Calu3 (cell line): Measurements from ENCODE around the gene ASTL. TPM values are rescaled to one million over a fixed set of nuclear protein-coding genes. Genes with fewer than 3 reads are reported as not detected.

Experiments used
- BruUV-seq: library from RNA; stranded (reverse); fragments of 400-500 nt; replicated peaks from 2 replicates; lab custom pipeline; 2021; lab: Mats Ljungman, UMichigan
- CTCF ChIA-PET: fragments of 300-600 bp; sonication (Branson Sonifier 250); formaldehyde crosslinking; loops from one replicate; lab custom pipeline; 2022; ENCODE audit warnings: antibody characterized with exemption; lab: Charles Lee
- DNase-seq: peaks from one replicate; pipeline ENCODE4 v3.0.0; 2022
- H3K27ac Mint-ChIP-seq: one replicate; pipeline ENCODE4 v1.8.0; 2022; ENCODE audit warnings: mixed read lengths; ENCODE audit not compliant: unreplicated experiment
- H3K27me3 Mint-ChIP-seq: one replicate; pipeline ENCODE4 v1.8.0; 2022; ENCODE audit warnings: mixed read lengths; ENCODE audit not compliant: unreplicated experiment
- H3K36me3 Mint-ChIP-seq: one replicate; pipeline ENCODE4 v1.8.0; 2022; ENCODE audit warnings: mild to moderate bottlenecking, moderate library complexity, mixed read lengths; ENCODE audit not compliant: insufficient read depth, unreplicated experiment
- H3K4me1 Mint-ChIP-seq: one replicate; pipeline ENCODE4 v1.8.0; 2022; ENCODE audit warnings: mild to moderate bottlenecking, low read depth, mixed read lengths; ENCODE audit not compliant: unreplicated experiment
- H3K4me3 Mint-ChIP-seq: one replicate; pipeline ENCODE4 v1.8.0; 2022; ENCODE audit warnings: mild to moderate bottlenecking, low read depth, moderate library complexity, mixed read lengths; ENCODE audit not compliant: unreplicated experiment
- H3K9me3 Mint-ChIP-seq: one replicate; pipeline ENCODE4 v1.8.0; 2022; ENCODE audit warnings: low read depth, mixed read lengths; ENCODE audit not compliant: unreplicated experiment
- intact Hi-C: fragments of 100-400 bp; cut with micrococcal nuclease; formaldehyde crosslinking; loops from one replicate; pipeline ENCODE4 v1.10.0; 2022; ENCODE audit not compliant: unreplicated experiment
- total RNA-seq: library from RNA; stranded (reverse); gene quantifications from 2 replicates; pipeline ENCODE4 v1.2.3, GENCODE V29; 2022
- TF ChIP-seq, protein P1 (sequence below): fragments of 200-600 bp; IDR thresholded peaks from one replicate; pipeline ENCODE4 v1.8.0; 2022; ENCODE audit warnings: antibody characterized with exemption; ENCODE audit not compliant: unreplicated experiment

Gene ASTL
- total RNA-seq, 1 experiment from 2014 or later, result not detected

DNA sequence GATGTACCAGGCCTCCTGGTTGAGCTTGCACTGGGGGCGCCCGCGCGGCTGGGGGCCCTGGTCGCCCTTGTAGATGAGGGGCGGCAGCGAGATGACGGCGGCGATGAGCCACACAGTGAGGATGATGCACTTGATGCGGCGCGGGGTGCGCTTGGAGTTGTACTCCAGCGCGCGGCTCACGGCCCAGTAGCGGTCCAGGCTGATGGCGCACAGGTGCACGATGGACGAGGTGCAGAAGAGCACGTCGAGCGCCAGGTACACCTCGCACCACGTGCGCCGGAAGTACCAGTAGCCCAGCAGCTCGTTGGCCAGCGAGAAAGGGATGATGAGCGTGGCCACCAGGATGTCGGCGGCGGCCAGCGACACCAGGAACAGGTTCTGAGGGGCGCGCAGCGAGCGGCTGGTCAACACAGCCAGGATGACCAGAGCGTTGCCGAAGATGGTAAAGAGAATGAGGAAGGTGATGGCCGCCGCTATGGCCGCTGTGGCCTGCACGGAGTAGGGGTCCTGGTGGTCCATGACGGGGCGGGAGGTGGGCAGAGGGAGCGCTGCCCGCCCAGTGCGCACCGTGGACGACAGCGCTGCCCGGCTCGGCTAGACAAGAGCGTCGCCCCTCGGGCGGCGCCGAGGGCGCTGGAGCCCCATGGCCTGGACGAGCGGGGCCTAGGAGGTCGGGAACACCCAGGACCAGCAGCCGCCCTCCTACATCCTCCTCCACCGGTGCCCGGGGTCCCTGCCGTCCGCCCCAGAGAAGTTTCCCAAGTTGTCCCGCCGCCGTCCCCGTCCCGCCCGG is 22.5 kb downstream of the ASTL start:
- peaks cover 16% of the 10 kb centered on the region for H3K36me3 Mint-ChIP-seq
- H3K9me3 Mint-ChIP-seq, result no peaks in the 10 kb centered on the region
- CTCF ChIA-PET, result interaction anchor here (1.2 to 1.6 kb wide), 2 partner anchors 8 to 59 kb away, joined by 6 to 7 read pairs; no protein-coding TSS in a partner anchor
- DNase-seq, result no peak
- peak overlapping the region; percentile 60 for H3K4me3 Mint-ChIP-seq
- BruUV-seq, result no TSS peak
- H3K27ac Mint-ChIP-seq, result no peak overlapping the region
- no peaks in the 10 kb centered on the region for H3K4me1 Mint-ChIP-seq
- peaks cover 61% of the 10 kb centered on the region for H3K27me3 Mint-ChIP-seq
- TF ChIP-seq, protein P1, sequence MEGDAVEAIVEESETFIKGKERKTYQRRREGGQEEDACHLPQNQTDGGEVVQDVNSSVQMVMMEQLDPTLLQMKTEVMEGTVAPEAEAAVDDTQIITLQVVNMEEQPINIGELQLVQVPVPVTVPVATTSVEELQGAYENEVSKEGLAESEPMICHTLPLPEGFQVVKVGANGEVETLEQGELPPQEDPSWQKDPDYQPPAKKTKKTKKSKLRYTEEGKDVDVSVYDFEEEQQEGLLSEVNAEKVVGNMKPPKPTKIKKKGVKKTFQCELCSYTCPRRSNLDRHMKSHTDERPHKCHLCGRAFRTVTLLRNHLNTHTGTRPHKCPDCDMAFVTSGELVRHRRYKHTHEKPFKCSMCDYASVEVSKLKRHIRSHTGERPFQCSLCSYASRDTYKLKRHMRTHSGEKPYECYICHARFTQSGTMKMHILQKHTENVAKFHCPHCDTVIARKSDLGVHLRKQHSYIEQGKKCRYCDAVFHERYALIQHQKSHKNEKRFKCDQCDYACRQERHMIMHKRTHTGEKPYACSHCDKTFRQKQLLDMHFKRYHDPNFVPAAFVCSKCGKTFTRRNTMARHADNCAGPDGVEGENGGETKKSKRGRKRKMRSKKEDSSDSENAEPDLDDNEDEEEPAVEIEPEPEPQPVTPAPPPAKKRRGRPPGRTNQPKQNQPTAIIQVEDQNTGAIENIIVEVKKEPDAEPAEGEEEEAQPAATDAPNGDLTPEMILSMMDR, result no peak
- intact Hi-C loops, result no loop called here

GRCh38 chr2:96114903-96115581 is 23.3 kb downstream of the ASTL start:
- no peaks in the 10 kb centered on the region for H3K4me1 Mint-ChIP-seq
- no peak for DNase-seq
- no peak overlapping the region for H3K27ac Mint-ChIP-seq
- intact Hi-C loops, result no loop called here
- peak overlapping the region; percentile 60 for H3K4me3 Mint-ChIP-seq
- no TSS peak for BruUV-seq
- TF ChIP-seq, protein P1, result no peak
- H3K36me3 Mint-ChIP-seq, result peaks cover 16% of the 10 kb centered on the region
- peaks cover 54% of the 10 kb centered on the region for H3K27me3 Mint-ChIP-seq
- H3K9me3 Mint-ChIP-seq, result no peaks in the 10 kb centered on the region
- CTCF ChIA-PET, result interaction anchor here (0.6 kb wide), 1 partner anchor 16 kb away, joined by 3 read pairs; no protein-coding TSS in a partner anchor

GRCh38 chr2:96114546-96114902 is 23.8 kb downstream of the ASTL start:
- H3K36me3 Mint-ChIP-seq, result peaks cover 16% of the 10 kb centered on the region
- H3K27ac Mint-ChIP-seq, result no peak overlapping the region
- peaks cover 52% of the 10 kb centered on the region for H3K27me3 Mint-ChIP-seq
- no TSS peak for BruUV-seq
- DNase-seq, result no peak
- H3K4me3 Mint-ChIP-seq, result no peak overlapping the region
- H3K9me3 Mint-ChIP-seq, result no peaks in the 10 kb centered on the region
- CTCF ChIA-PET, result interaction anchor here (0.6 kb wide), 1 partner anchor 16 kb away, joined by 3 read pairs; no protein-coding TSS in a partner anchor
- intact Hi-C loops, result no loop called here
- TF ChIP-seq, protein P1, result no peak
- H3K4me1 Mint-ChIP-seq, result no peaks in the 10 kb centered on the region

- Mint-ChIP-seq H3K27me3 (peaks cover 52% of the 10 kb centered on the region), H3K9me3 (no peaks in the 10 kb centered on the region), H3K27ac (no peak overlapping the region), H3K4me3 (no peak overlapping the region), H3K36me3 (peaks cover 16% of the 10 kb centered on the region), H3K4me1 (no peaks in the 10 kb centered on the region)
- DNase-seq, result no peak
- intact Hi-C loops, result no loop called here
- CTCF ChIA-PET, result no interaction called here
- TF ChIP-seq, protein P1, result no peak
- BruUV-seq, result no TSS peak
These were observed 24.4 kb downstream of the ASTL start for GRCh38 chr2:96113951-96114350.
